HPDE6-E6E7 (cell line): ENCODE results near the gene ITGAV.

Experiments used
- DNase-seq: peaks from one replicate; pipeline ENCODE4 v3.0.0; 2011; ENCODE audit warnings: missing footprints; ENCODE audit errors: extremely low spot score

ITGAV gene

GRCh38 chr2:186573531-186573930, 16.3 kb upstream of the ITGAV start:
- DNase-seq, result no peak

- peak; percentile 81 for DNase-seq
Observed at GRCh38 chr2:186575302-186575701, 14.6 kb upstream of the ITGAV start.

DNA sequence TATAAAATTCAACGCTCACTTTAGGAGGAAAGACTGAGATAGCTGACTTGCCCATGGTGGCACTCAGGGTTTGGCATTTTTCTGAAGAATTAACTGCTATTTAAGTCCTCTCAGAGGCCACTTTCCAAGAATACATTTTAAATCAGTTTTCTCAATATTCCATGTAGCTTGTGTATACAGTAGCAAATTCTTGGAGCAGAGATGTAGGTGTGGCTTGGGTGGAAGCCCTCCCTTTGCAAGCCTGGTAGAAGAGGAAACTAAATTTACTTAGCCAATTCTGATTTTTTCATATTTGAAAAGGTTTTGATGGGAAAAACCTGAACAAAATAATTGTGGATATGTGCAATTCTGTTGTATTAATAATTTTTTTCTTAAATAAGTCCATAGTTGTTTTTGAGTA, 14.0 kb upstream of the ITGAV start:
- no peak for DNase-seq

GRCh38 chr2:186576614-186577013, 13.2 kb upstream of the ITGAV start:
- DNase-seq, result no peak

DNA sequence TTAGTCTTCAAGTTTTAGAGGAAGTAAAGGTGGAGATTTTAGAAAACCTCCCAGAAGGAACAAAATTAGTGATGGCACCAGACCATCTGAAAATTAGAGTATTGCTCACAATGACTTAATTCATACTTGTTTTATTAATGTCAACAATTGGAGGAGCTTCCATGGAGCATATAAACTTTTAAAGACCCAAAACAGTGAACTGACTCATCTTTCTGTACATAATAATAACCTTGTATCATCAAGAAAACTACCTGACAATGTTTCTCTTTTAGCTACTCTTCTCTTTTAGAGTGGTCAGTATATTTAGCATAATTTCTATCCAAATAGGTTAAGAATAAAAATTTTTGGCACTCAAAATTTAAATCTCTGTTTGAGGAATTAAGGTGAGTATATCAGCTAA, 7.2 kb upstream of the ITGAV start:
- no peak for DNase-seq

GRCh38 chr2:186584053-186584452, 5.8 kb upstream of the ITGAV start:
- no peak for DNase-seq

GRCh38 chr2:186588421-186588820, 1.4 kb upstream of the ITGAV start:
- DNase-seq, result no peak

GRCh38 chr2:186588940-186589611, 780 bp upstream of the ITGAV start:
- no peak for DNase-seq

DNA sequence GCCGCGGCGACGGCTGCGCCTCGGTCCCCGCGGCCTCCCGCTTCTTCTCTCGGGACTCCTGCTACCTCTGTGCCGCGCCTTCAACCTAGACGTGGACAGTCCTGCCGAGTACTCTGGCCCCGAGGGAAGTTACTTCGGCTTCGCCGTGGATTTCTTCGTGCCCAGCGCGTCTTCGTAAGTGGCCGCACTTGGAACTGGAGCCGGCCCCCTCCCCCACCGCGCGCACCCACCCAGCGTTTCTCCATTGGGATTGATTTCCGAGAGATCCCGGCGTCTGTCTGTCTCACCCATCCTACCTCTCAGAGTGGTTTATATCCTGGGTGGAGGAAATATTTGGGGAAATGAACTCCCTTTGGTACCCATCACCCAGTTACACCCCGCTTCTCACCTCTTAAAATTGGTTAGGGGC, 498 bp downstream of the ITGAV start:
- DNase-seq, result no peak

DNA sequence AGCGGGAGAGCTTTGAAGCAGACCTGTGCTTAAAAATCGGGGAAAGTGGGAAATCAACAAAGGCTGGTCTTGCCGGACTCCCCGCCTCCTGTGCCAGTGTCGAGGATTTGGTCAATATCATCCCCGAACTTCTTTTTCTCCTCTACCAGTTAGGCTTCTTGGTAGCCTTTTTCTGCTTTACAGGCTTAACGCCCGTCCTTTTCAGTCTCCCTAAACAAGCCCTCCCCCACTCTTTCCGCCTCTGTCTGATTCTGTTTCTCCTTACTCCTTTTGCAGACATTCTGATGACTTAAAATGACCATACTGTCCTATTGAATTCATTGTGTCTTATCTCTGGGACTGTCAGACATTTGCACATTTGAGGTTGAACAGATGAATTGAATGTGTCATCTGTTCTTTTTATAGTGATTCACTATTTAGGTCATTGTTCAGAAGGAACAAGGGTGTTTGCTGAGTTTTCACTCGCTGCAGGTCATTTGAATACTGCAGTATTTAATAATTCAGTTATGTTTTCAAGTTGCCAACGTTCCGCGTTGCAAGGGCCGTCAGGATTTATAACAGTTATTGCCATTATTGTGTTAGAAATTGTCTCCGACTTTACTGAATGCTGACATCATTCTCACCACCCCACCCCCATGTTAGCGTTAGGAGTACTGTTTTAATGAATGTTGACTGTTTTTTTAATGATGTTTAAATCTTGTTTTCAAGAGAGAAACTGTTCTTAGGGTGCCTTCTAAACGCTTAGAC, 1.1 kb downstream of the ITGAV start:
- DNase-seq, result peak; percentile 25

DNA sequence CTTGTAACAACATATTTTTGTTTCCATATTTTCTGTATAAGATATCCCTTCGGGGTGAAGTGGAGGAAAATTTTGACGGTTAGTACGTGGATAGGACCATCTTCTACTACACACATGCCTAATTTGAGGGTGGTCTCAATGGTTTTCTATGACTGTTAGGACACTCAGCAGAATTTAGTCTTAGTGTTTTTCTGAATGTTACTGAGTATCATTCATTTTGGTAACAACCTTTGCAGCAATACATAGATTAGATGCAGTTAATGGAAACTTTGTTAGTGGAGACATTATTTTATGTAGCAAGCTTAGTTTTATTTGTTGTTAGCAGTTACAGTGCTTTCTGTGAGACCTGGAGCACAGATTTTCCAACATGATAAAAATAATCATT, 1.6 kb downstream of the ITGAV start:
- no peak for DNase-seq

DNA sequence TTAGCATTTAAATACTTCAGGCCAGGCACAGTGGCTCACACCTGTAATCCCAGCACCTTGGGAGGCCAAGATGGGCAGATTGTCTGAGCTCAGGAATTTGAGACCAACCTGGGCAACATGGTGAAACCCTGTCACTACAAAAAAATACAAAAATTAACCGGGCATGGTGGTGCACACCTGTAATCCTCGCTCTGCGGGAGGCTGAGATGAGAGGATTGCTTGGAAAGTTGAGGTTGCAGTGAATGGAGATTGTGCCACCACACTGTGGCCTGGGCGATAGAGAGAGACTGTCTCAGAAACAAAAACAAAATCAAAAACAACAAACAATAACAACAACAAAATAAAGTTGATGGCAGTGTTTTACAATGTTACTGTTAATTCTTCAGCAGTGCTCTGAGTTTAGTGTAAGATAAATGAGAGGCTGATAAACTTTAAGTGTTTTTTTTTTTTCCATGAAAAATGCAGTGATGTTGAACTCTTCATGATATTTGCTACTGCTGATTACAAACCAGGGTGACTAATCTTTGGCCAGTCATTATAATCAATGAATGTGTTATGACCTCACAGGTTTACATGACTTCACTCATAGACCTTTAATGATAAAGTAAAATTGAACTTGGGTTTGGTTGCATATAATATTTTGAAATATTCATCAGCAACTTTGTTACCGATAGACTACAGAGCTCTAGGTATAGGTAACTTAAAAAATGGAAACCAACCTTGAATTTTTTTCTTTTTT, 2.5 kb downstream of the ITGAV start:
- DNase-seq, result no peak

GRCh38 chr2:186593523-186593922, 3.7 kb downstream of the ITGAV start:
- DNase-seq, result no peak

- no peak for DNase-seq
Observed at GRCh38 chr2:186594001-186594722, 4.3 kb downstream of the ITGAV start.

DNA sequence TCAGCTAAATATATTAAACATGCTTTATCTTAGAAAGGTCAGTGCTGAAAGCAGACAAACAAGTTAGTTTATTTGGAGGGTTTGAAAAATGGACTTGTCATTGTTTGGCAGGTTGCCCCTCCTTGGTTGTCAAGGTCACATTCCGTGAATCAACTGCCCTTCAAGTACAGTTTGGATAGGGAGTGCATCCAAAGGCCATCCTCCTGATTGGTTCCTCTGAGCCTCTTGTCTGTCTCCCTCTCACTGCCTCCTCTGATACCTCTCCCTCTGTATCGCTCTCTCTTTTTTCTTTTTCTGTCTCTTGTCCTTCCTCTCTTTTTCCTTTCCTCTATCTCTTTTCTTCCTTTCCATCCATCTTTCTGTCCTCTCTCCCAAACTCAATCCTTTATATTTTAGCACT, 5.4 kb downstream of the ITGAV start:
- no peak for DNase-seq

DNA sequence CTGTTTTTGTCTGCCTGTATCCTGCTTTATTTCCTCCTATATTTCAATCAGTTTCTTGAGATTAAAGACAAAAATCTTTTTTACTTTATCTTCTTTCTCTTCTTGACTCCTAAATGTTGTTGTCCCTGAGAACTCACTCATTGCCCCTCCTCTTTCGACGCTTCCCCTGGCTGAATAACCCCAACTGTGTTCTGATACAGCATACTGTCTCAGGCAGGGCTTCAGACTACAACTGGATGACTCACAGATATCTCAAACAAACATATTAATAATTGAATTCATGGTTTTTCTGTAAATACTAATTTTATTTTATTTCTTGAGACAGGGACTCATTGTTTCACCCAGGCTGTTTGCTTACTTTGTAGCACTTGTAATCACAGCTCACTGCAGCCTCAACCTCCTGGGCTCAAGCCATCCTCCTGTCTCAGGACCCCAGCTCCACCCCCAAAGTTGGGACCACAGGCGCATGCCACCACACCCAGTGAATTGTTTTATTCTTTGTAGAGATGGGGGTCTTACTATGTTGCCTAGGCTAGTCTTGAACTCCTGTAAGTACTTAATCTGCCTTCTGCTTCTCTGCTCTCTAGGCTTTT, 9.4 kb downstream of the ITGAV start:
- no peak for DNase-seq

DNA sequence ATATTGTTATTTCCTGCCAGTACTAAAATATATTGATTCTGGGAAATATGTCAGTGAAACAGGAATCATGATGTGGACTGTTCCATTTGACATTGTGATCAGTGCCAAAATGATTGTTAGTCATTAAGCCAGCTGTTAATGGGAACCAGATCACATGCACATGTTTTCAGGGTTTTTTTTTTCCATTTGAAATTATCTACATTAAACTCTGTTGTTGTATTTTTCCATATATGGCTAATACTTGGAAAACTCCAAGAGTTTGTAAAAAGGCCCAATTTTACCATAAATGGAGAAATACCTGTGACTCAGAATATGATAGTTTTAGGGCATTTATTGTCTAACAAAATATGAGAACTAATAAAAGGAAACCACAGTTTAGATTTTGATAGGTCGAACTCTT, 13.4 kb downstream of the ITGAV start:
- no peak for DNase-seq

GRCh38 chr2:186605041-186605440, 15.2 kb downstream of the ITGAV start:
- DNase-seq, result no peak

- no peak for DNase-seq
Observed at GRCh38 chr2:186607660-186608324, 17.9 kb downstream of the ITGAV start.

GRCh38 chr2:186610785-186611184, 20.9 kb downstream of the ITGAV start:
- no peak for DNase-seq

- no peak for DNase-seq
Observed at GRCh38 chr2:186611526-186611925, 21.7 kb downstream of the ITGAV start.
